Hematopoietic multipotent progenitor cell treated with erythropoietin and hydrocortisone succinate and interleukin-3 and kit ligand, for 8 days (in vitro differentiated cells): Measurements from ENCODE around the gene NAV3.
"Not testable (repeated sequence)": the region's sequence is repeated elsewhere in the genome, so short reads cannot be mapped to it uniquely, and the experiment has no call there.

Source experiments
- DNase-seq: peaks from one replicate; pipeline ENCODE4 v3.0.0-alpha.2; 2015

NAV3 gene

DNA sequence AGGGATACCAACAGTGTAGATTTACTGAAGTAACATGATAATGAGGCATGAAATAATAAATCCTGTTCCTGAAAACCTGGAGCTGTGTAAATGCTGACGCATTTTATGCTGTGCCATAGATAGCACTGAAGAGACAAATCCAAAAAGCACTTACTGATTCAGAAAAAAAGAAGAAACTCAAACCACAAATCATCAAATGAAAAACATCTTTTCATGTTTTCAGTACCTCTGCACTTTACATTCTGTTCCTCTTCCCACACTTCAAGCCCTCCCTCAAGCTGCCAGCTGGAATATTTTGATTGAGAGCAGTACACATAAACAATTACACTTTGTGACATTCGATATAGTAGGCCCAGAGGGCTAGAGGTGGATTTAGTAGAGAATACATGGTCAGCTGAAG is 362.3 kb downstream of the NAV3 start:
- DNase-seq = no peak

- no peak for DNase-seq
Observed at GRCh38 chr12:78194448-78194847, 363.8 kb downstream of the NAV3 start.

DNA sequence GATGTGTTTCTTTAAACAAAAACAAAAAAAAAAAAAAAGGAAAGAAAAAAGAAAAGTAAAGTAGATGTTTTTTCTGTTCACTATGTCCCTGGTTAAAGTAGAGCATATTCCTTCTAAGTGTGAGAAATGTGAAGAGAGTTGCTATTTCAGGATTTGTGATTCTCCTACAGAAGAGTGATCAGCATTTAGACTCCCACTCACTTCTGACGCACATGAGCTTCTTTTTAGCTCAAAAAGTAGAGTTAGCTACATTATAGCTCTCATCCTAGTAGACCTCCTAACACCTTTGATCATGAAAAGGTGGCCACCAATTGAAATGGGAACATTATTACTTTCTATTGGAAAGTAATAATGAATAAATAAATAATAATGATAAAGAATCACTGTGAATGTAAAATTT is 368.2 kb downstream of the NAV3 start:
- no peak for DNase-seq

DNA sequence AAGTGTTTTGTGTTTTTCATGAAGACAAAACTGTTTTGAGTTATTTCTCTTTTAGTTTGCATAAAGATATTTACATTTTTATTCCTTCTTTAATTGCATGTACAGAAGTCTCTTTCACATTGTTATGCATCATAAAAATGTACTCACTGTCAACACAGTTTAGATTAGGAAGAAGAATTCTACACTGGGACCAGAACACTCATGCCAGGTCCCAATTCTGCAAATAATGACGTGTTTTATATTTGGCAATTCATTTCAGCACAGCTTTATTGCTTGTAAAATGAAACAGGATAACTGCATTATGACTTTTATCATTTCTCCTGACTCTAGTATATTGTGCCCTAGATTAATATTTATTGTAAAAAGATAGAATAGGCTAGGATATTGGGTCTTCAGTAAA is 369.2 kb downstream of the NAV3 start:
- DNase-seq = no peak

DNA sequence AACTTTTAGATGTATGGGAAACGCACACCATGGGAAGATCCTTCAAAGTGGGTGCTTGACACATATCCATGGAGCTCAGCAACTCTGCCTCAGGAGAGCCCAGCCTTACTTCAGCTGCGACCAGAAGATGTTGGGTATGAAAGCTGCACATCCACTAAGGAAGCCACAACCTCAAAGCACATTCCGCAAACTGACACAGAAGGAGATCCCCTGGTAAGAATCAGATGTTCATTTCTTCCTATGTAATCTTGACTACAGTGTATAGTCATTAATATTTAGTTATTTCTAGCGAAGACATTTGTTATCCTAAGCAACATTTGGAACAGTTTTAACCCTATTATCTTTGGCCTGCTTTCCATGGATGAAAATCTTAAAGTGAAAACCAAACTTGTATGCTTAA is 374.2 kb downstream of the NAV3 start:
- no peak for DNase-seq

- DNase-seq = no peak
Observed at GRCh38 chr12:78208092-78208491, 377.4 kb downstream of the NAV3 start.

GRCh38 chr12:78209846-78210505 is 379.3 kb downstream of the NAV3 start:
- DNase-seq = no peak

DNA sequence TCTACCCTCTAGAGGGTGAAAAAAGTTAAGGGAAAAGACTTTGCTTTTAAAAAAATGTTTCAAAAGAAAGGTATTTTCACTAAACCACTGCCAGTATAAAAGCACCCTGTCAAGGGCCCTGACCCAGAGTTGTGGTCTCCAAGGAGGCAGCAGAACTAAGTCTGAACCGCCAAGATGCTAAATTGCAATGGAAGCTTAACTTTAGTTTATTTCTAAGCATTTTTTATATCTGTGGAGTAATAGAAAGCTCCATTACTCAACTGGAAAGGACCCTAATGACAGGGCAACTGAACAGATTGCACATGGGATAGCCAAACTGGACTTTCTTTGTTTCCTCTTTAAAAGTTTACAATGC is 379.8 kb downstream of the NAV3 start:
- no peak for DNase-seq

DNA sequence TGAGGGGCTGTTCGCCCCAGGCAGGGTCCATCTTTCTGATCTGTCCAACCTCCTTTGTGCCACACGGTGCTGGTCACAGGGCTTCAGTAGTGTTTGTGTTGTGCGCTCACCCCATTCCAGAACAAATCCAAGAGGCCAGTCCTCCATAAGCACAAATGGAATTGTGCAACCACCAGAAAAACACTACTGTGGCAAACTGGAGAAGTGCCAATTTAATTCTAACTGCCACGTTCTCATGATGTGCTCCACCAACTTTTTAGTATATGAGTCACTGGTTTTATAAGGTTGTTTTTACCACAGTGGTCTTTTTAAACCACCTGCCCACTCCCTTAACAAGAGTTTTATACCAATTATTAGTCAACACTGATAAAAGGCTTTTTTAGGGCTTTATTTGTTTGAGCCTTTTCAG is 380.2 kb downstream of the NAV3 start:
- DNase-seq = no peak

DNA sequence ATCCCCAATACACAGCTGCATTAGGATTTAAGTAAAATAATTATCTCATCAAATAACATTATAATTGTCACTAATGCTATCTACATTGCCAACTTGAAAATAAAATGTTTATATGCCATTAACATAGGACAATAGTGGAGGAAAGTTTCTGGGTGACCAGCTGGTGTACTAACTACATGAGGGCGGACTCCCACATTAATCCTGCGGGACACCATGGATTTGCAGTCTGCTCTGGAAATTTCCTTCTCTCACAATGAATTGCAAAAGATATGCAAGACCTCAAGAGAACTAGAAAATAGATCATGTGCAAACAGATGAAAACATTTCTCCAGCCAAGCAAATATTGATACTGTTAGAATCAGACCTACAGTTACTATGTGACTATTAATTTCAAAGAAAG is 390.1 kb downstream of the NAV3 start:
- DNase-seq = no peak

- DNase-seq = no peak
Observed at GRCh38 chr12:78224154-78224553, 393.5 kb downstream of the NAV3 start.

- no peak for DNase-seq
Observed at GRCh38 chr12:78226763-78227162, 396.1 kb downstream of the NAV3 start.

DNA sequence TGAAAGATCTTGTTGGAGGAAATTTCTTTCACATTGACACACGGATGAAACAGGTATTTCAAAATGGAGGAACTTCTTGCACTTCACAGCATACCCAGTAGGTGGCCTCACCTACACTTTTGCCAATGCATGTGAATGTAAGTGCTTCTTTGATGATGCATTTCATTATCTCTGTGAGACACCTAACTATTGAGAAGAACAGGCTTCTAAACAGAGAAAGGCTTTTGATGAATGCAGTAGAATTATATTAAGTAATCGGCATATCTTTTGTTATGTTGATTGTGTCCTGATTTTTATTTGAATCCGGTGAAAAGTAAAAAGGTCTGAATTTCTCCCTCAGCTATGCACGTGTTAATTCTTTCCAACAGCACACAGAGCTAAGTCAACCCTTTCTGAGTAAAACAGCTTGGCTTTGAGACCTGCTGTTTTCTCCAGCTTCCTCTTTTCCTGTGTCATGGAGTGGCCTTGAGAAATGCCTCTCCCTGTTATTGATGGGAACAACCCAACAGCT is 399.0 kb downstream of the NAV3 start:
- peak; percentile 54 for DNase-seq

- DNase-seq = no peak
Observed at GRCh38 chr12:78232756-78233155, 402.1 kb downstream of the NAV3 start.

- no peak for DNase-seq
Observed at GRCh38 chr12:78236264-78236663, 405.6 kb downstream of the NAV3 start.

DNA sequence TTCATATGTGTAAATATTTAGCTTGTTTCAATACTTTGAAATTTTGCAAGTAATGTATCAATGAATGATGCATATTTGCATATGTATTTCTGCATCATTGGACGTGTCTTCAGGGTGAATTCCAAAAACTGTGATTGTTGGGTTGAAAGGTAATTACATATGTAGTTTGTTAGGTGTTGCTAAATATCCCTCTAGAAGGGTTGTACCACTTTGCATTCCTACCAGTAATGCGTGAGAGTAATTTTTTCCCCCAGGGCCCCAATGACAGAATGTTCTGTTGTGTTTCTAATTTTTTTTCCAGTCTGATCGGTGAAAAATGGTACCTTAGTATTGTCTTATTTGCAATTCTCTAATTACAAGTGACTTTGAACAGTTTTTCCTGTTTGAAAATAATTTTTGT is 408.9 kb downstream of the NAV3 start:
- no peak for DNase-seq

GRCh38 chr12:78240827-78241226 is 410.1 kb downstream of the NAV3 start:
- no peak for DNase-seq

- no peak for DNase-seq
Observed at GRCh38 chr12:78241446-78241845, 410.8 kb downstream of the NAV3 start.

DNA sequence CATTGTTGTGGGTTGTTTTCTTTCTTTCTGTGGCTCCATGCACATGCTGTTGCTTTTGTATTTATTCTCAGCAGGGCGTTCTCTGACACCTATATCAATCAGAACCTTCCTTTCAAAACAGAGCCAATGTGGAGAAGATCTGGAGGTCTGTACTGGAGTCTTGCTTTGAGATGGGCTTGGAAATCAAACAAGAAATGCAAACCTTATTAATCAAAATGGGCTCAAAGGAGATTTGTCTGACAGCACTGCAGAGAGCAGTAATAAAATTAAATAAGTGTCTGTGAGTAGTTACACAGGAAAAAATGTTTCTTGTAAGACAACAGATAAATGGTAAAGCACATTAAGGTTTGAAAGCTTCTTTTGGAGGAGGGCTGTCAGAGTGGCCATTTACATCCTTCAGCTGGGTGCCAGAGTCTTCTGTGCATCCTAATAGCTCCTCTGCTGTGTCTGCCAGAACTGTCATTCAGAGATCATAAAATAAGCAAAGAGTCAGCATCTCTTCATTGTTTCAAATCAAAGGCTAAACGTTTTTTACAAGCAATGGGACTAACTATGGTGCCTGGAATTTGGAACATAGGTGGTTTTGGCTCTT is 414.3 kb downstream of the NAV3 start:
- no peak for DNase-seq

DNA sequence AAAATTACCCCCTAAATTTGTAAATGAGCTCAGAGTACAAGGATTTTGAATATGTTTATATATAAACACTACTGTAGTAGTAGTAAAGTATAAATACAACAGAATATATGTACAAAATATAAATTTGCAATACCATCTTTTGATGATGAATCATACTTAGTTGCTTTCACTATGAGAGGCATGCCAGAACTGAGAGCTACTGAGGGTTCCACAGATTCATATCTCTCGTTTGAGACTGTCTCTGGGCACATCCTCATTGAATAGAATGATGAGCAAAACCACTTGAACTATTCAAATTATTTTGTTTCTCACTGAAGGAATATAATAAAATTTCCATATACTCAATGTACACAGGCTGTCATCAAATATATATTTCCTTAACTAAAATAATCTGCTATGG is 417.6 kb downstream of the NAV3 start:
- DNase-seq = no peak

DNA sequence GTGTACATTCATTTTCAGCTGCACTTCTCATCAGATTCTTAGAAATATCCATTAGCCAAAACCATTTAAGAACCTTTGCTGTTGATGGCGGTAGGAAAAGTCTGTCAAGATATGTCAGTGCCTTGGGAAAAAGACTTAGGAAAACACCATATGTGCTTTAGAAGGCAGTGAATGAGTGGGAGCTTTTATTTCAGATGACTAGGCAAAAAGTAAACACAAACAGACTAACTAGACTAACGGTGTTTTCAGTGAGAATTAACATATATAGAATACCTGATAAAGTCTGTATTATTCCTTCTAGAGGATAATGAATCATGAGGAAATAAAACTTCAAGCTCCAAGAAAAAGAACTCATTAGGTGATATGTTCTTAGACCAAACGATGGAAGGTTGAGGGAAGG is 418.9 kb downstream of the NAV3 start:
- no peak for DNase-seq

DNA sequence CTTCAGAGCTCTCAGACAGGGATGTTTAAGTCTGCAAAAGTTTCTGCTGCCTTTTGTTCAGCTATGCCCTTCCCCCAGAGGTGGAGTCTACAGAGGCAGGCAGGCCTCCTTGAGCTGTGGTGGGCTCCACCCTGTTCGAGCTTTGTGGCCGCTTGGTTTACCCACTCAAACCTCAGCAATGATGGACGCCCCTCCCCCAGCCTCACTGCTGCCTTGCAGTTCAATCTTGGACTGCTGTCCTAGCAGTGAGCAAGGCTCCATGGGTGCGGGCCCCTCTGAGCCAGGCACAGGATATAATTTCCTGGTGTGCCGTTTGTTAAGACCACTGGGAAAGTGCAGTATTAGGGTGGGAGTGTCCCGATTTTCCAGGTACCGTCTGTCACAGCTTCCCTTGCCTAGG is 427.0 kb downstream of the NAV3 start:
- not testable (repeated sequence) for DNase-seq

- DNase-seq = no peak
Observed at GRCh38 chr12:78260976-78261375, 430.3 kb downstream of the NAV3 start.

DNA sequence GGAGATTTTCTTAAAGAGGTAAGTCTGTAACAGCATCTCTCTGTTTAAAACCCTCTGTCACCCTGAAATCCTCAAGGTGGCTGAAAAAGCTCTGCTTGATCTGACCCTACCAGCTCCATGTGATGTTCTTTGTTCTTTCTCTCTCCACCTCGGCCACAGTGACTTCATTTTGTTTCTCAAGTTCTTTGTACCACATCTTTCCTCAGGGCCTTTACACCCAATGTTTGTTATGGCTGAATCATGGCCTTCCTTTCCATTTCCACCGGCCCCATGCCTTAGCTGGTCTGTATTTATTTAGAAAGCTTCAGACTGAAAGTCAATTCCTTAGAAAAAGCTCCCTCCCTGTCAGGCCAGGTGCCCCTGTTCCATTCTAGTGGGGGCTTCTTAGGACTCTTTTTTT is 431.2 kb downstream of the NAV3 start:
- no peak for DNase-seq
